Naive B cell (primary cell): ENCODE measurements around the gene COL6A2. TPM values are rescaled to one million over a fixed set of nuclear protein-coding genes. Genes with fewer than 3 reads are reported as not detected.
"Not testable (repeated sequence)": the region's sequence is repeated elsewhere in the genome, so short reads cannot be mapped to it uniquely, and the experiment has no call there.

Experiments used
- ATAC-seq, 2 donors: fragments of 150-1000 bp; cut with Tn5 transposase; 2 replicates each; pipeline ENCODE4 v1.10.0; 2021; ENCODE audit warnings: low read depth in 2 of 2, mild to moderate bottlenecking in 2 of 2, moderate library complexity in 2 of 2
- DNase-seq: peaks from one replicate; pipeline ENCODE4 v3.0.0; 2022
- H3K27ac Mint-ChIP-seq, 6 donors: one replicate each; pipeline ENCODE4 v1.8.0; 2020 to 2022; ENCODE audit warnings: mild to moderate bottlenecking in 6 of 6, mixed read lengths in 6 of 6, moderate library complexity in 5 of 6, inconsistent platforms in 2 of 6
- H3K27me3 Mint-ChIP-seq, 3 donors: one replicate each; pipeline ENCODE4 v1.8.0; 2021 to 2022; ENCODE audit warnings: mixed read lengths in 3 of 3, mild to moderate bottlenecking in 1 of 3
- H3K36me3 Mint-ChIP-seq, 2 donors: one replicate each; pipeline ENCODE4 v1.8.0; 2020 to 2022; ENCODE audit warnings: mixed read lengths in 2 of 2, inconsistent platforms in 1 of 2, mild to moderate bottlenecking in 1 of 2
- H3K4me1 Mint-ChIP-seq, 3 donors: one replicate each; pipeline ENCODE4 v1.8.0; 2020 to 2022; ENCODE audit warnings: mixed read lengths in 3 of 3, inconsistent platforms in 1 of 3, mild to moderate bottlenecking in 1 of 3, moderate library complexity in 1 of 3
- H3K4me3 Mint-ChIP-seq, 8 donors: one replicate each; pipeline ENCODE4 v1.8.0; 2020 to 2022; ENCODE audit warnings: mild to moderate bottlenecking in 8 of 8, mixed read lengths in 8 of 8, moderate library complexity in 8 of 8, inconsistent platforms in 2 of 8
- H3K9me3 Mint-ChIP-seq, 7 donors: one replicate each; pipeline ENCODE4 v1.8.0; 2020 to 2022; ENCODE audit warnings: mixed read lengths in 7 of 7, mild to moderate bottlenecking in 5 of 7, inconsistent platforms in 2 of 7, moderate library complexity in 1 of 7
- polyA plus RNA-seq, 6 donors: library from polyadenylated mRNA; unstranded; fragments of 300-500 nt; fragmentation: Illumina TruSeq; gene quantifications; one replicate each; pipeline ENCODE4 v1.2.3, GENCODE V29; 2021; ENCODE audit warnings: low read depth in 6 of 6

COL6A2 gene
- polyA plus RNA-seq, 6 donors from 2014 or later = 0.16 to 0.56 (median 0.17) TPM; not detected in 2

DNA sequence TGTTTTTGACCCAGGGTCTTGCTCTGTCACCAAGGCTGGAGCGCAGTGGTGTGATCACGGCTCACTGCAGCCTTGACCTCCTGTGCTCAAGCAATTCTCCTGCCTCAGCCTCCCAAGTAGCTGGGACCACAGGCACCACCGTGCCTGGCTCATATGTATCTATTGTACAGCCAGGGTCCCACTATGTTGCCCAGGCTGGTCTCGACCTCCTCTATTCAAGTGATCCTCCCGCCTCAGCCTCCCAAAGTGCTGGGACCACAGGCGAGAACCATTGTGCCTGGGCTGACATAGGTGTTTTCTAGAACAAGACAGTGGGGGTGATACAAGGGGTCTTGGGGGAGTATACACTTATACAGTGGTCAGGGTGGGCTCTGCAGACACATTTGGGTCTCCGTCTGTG, 40.0 kb downstream of the COL6A2 start:
- DNase-seq (no peak), ATAC-seq (no peak)
- Mint-ChIP-seq H3K4me3 (no peak overlapping the region), H3K36me3 (no peaks in the 10 kb centered on the region), H3K4me1 (no peaks in the 10 kb centered on the region), H3K27me3 (peaks cover 0 to 27% (median 3%) of the 10 kb centered on the region in 3 donors), H3K27ac (peak overlapping the region in 1 of 6 donors; percentile 47), H3K9me3 (no peaks in the 10 kb centered on the region)

DNA sequence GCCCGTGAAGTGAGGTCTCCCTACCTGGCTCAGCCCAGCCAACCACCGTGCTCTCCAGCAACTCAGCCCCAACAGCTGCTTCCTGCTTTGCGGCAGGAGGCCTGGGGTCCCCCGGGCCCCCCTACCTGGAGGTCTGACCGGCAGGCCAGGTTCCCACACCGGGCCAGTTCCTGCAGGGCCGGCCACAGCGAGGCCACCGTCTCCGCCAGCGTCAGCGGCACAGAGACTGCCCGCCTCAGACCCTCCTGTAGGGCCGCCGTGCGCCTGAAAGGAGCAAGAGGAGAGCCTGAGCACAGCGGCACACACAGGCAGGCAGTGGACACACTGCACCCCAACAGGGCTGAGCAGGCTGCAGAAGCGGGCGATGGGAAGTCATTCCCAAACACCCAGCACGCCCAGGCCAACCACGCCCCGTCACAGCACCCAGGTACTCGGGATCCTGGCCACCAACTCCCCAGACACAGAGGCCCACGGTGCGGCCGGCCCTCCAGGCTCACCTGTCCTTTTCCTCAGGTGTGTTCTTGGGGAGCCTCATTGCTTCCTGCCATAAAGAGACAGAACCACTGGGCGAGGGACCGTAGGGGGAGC, 40.6 kb downstream of the COL6A2 start:
- no peak for ATAC-seq
- Mint-ChIP-seq H3K9me3 (no peaks in the 10 kb centered on the region), H3K4me1 (peaks cover 0 to 1% (median 1%) of the 10 kb centered on the region in 3 donors), H3K4me3 (no peak overlapping the region), H3K36me3 (no peaks in the 10 kb centered on the region), H3K27ac (no peak overlapping the region), H3K27me3 (peaks cover 0 to 27% (median 3%) of the 10 kb centered on the region in 3 donors)
- DNase-seq = no peak

DNA sequence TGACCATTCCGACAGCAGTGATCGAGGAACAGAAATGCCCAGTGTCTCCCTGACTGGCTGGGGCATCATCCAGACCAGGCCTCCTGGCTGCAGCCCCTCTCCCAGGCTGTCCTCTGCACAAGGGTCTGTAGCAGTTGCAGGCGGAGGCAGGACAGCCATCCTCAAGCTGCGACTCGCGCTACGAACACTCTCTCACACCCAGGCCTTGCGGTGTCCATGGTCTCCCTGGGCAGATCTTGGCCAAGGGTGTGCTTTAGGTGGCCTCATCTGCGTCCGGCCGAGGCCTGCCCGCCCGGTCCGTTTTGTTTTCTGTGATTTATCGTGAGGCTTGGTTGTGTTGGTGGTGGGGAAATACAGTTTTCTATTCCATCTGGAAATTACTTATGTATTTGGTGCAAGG, 41.8 kb downstream of the COL6A2 start:
- DNase-seq = no peak
- no peaks in the 10 kb centered on the region for H3K36me3 Mint-ChIP-seq

DNA sequence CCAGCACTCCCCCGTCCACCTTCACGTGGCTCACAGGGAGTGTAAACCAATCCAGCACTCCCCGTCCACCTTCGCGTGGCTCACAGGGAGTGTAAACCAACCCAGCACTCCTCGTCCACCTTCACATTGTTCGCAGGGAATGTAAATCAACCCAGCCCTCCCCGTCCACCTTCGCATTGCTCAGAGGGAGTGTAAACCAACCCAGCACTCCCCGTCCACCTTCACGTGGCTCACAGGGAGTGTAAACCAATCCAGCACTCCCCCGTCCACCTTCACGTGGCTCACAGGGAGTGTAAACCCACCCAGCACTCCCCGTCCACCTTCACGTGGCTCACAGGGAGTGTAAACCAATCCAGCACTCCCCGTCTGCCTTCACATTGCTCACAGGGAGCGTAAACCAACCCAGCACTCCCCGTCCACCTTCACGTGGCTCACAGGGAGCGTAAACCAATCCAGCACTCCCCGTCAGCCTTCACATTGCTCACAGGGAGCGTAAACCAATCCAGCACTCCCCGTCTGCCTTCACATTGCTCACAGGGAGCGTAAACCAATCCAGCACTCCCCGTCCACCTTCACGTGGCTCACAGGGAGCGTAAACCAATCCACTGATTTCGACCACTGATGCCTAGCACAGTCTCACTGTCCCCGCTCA, 42.6 kb downstream of the COL6A2 start:
- not testable (repeated sequence) for H3K9me3 Mint-ChIP-seq, ATAC-seq, DNase-seq, H3K36me3 Mint-ChIP-seq
- Mint-ChIP-seq H3K4me1 (peaks cover 11 to 12% (median 12%) of the 10 kb centered on the region in 3 donors), H3K27ac (peak overlapping the region in 2 of 6 donors; percentile 63 to 70), H3K4me3 (peak overlapping the region in 1 of 8 donors; percentile 22), H3K27me3 (peaks cover 0 to 20% (median 3%) of the 10 kb centered on the region in 3 donors)

More for the DNA sequence above, 41.8 kb downstream of the COL6A2 start:
- Mint-ChIP-seq H3K27ac (peak overlapping the region in 1 of 6 donors; percentile 54), H3K9me3 (no peaks in the 10 kb centered on the region), H3K27me3 (peaks cover 0 to 27% (median 3%) of the 10 kb centered on the region in 3 donors), H3K4me1 (peaks cover 9 to 11% (median 10%) of the 10 kb centered on the region in 3 donors), H3K4me3 (no peak overlapping the region)
- no peak for ATAC-seq

DNA sequence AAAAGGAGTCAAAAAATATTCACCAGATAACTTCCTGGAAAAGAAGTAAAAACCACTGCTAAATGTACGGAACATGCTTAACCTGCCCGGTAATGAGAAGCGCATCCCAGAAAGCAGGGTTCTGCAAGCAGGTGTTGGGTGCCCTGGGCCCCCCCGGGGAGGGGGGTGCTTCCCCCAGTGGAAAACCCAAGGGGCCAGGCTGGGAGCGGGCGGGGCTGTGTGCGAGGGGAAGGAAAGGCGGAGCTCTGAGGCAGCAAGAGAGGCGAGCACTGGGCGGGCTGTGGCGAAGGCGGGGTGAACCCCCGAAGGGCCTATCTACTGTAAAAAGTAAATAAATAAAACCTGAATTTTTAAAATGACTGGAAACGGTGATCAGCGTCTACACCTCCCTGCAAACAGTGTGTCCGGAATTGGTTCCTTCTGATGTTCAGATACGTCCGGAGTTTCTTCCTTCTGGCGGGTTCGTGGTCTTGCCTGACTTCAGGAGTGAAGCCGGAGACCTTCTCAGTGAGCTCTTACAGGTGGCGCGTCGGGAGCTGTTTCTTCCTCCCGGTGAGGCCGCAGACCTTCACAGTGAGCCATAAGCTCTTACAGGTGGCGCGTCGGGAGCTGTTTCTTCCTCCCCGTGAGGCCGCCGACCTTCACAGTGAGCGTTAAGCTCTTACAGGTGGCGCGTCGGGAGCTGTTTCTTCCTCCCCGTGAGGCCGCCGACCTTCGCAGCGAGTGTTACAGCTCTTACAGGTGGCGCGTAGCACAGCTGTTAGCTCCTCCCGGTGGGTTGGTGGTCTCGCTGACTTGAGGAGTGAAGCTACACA, 44.1 kb downstream of the COL6A2 start:
- no peak for ATAC-seq
- H3K4me1 Mint-ChIP-seq = peaks cover 11 to 12% (median 12%) of the 10 kb centered on the region in 3 donors
- DNase-seq = no peak
- H3K27ac Mint-ChIP-seq = peak overlapping the region in 1 of 6 donors; percentile 64
- H3K36me3 Mint-ChIP-seq = no peaks in the 10 kb centered on the region
- no peak overlapping the region for H3K4me3 Mint-ChIP-seq
- H3K27me3 Mint-ChIP-seq = peaks cover 0 to 14% (median 3%) of the 10 kb centered on the region in 3 donors
- no peaks in the 10 kb centered on the region for H3K9me3 Mint-ChIP-seq

DNA sequence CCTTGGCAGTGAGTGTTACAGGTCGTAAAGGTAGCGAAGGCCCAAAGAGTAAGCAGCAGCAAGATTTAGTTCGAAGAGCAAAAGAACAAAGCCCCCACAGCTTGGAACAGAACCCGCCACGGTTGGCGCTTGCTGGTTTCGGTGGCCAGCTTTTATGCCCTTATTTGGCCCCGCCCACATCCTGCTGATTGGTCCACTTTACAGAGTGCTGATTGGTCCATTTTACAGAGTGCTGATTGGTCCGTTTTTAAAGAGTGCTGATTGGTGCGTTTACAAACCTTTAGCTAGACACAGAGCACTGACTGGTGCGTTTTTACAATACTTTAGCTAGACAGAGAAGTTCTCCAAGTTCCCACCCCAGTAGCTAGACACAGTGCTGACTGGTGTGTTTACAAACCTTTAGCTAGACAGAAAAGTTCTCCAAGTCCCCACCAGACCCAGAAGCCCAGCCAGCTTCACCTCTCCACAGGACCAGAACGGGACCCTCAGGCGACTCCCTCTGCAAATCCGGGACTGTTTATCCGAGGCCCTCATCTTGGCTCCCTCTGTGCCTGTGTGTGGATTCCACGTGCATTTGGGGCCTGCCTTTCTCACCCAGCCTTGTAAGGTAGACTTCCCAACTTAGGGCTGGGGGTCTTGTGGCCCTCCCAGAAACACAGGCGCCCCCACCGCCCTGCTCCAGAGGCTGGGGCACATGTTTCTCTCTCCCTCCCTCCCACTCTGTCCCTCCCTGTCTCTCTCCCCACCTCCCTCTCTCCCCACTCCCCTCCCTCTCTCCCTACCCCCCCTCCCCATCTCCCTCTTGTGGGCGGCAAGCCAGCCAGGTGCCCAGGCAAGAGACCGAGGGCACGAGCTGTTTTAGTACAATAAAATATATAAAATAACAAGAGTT, 44.9 kb downstream of the COL6A2 start:
- peak overlapping the region in 3 of 8 donors; percentile 9 to 81 (median 20) for H3K4me3 Mint-ChIP-seq

DNA sequence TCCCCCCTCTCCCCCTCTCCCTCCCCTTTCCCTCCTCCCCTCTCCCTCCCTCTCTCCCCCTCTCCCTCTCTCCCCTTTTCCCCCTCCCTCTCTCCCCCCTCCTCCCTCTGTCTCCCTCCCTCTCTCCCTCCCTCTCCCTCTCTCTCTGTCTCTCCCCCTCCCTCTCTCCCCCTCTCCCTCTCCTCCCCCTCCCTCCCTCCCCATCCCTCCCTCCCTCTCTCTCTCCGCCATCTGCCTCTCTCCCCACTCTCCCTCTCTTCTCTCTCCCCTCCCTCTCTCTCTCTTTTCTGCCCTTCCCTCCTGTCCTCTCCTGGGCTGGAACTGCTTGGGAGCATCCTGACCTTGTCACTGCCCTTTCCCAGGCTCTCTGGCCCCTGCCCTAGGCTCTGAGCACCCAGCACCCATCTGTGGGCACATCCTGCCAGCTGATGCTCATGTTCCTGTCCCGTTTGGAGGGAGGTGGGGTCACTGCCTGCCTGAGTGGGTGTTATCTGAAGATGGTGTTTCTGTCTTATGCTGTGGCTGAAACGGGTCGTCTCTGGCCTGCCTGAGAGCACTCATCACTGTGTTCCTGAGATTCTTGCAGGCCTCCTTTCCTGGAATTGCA, 46.7 kb downstream of the COL6A2 start:
- Mint-ChIP-seq H3K27me3 (peaks cover 0 to 5% (median 3%) of the 10 kb centered on the region in 3 donors), H3K9me3 (no peaks in the 10 kb centered on the region), H3K36me3 (no peaks in the 10 kb centered on the region), H3K27ac (peak overlapping the region in 4 of 6 donors; percentile 11 to 98 (median 68)), H3K4me3 (peak overlapping the region in 2 of 8 donors; percentile 32 to 81), H3K4me1 (peaks cover 11 to 12% (median 12%) of the 10 kb centered on the region in 3 donors)
- no peak for DNase-seq
- no peak for ATAC-seq

More for the DNA sequence above, 44.9 kb downstream of the COL6A2 start:
- no peaks in the 10 kb centered on the region for H3K9me3 Mint-ChIP-seq
- peak overlapping the region in 2 of 6 donors; percentile 70 to 76 for H3K27ac Mint-ChIP-seq
- ATAC-seq (no peak), DNase-seq (no peak)
- peaks cover 0 to 8% (median 3%) of the 10 kb centered on the region in 3 donors for H3K27me3 Mint-ChIP-seq
- H3K4me1 Mint-ChIP-seq = peaks cover 11 to 12% (median 12%) of the 10 kb centered on the region in 3 donors
- no peaks in the 10 kb centered on the region for H3K36me3 Mint-ChIP-seq

DNA sequence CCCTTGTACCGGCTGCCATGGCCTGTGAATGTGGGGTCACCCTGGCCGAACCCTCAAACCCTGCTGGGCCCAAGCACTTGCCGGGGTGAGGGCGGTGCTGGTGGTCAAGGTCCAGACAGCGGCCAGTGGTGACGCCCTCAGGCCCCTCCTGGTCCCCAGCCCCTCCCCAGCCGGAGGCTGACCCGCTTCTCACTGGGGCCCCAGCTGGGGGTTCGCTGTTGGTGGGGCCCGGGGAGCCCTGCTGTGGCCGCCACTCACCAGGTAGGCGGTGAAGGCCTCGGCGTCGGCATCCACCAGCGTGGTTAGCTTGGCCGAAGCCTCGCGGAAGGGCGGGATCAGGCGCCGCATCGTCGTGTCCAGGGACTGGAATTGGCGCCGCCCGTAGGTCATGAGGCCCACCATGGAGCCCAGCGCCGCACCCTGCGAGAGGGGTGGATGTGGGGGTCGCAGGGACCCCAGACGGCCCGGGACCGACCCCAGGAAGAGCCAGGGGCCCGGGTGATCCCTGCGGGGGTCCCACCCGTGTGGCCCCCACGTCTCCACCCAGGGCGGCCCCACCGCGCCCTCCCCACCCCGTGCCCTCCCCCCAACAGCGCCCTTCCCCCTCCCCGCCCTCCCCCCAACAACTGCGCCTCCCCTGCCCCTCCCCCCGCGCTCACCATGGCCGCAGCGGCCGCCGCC, 47.4 kb downstream of the COL6A2 start:
- Mint-ChIP-seq H3K36me3 (no peaks in the 10 kb centered on the region), H3K4me3 (no peak overlapping the region), H3K4me1 (peaks cover 11 to 12% (median 12%) of the 10 kb centered on the region in 3 donors), H3K9me3 (no peaks in the 10 kb centered on the region), H3K27me3 (peaks cover 0 to 3% (median 2%) of the 10 kb centered on the region in 3 donors), H3K27ac (peak overlapping the region in 1 of 6 donors; percentile 76)
- DNase-seq (no peak), ATAC-seq (no peak)

DNA sequence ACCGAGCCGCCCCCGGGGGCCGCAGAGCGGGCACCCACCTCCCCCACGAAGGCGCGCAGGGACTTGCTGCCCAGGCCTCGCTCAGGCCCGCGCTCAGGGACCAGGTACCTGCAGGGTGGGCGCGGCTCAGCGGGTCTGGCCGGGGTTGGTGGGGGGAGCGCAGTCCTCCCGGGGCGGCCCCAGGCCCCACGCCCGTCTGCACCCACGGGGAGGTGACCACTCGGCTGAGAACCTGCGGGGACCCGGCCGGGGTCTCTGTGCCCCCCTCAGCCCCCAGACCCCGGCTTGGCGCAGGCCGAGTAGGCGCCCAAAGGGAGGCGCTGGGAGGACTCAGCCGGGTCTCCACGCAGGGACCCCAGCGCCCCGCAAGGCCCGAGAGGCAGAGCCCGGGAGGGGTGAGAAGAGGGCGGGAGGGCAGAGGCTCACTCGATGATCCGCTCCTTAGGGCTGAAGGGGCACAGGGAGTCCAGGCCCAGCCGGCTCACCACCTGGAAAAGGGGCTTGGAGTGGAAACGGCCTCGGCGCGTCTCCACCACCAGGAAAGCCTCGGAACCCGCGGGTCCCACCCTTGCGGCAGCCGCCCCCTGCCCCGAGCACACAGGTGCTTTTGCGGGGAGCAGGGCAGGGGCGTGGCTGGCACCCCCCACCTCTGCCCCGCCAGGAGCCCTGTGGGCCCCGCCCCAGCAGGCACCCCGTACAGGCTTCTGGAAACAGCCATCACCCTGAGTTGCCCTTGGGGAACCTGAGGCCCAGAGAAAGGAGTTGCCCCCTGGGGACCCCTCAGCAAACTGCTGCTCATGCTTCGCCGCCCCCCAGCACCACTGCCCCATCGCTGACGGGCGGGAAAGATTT, 48.2 kb downstream of the COL6A2 start:
- no peak overlapping the region for H3K27ac Mint-ChIP-seq
- ATAC-seq = no peak
- H3K4me3 Mint-ChIP-seq = no peak overlapping the region
- H3K9me3 Mint-ChIP-seq = no peaks in the 10 kb centered on the region
- no peaks in the 10 kb centered on the region for H3K36me3 Mint-ChIP-seq
- peaks cover 11 to 12% (median 12%) of the 10 kb centered on the region in 3 donors for H3K4me1 Mint-ChIP-seq
- DNase-seq = no peak
- H3K27me3 Mint-ChIP-seq = no peaks in the 10 kb centered on the region

DNA sequence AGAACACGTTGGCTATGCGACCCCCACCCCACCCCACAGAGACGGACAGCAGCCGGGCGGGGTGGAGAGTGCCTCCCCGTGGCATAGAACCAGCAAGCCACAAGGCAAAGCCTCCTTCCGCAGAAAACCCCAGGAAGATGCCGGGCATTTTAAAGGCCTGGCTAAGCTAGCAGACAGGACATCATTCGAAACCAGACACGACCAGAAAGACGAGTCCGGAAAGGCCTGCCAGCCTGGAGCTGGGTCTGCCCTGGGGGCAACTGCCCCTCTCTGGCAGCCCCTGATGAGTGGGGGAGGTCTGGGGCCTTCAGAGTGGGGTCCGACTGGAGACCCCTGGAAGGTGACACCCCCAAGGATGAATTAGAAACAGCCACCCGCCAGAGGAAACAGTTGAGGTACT, 48.9 kb downstream of the COL6A2 start:
- no peak overlapping the region for H3K27ac Mint-ChIP-seq
- no peaks in the 10 kb centered on the region for H3K27me3 Mint-ChIP-seq
- DNase-seq = no peak
- no peak overlapping the region for H3K4me3 Mint-ChIP-seq
- H3K9me3 Mint-ChIP-seq = no peaks in the 10 kb centered on the region
- H3K36me3 Mint-ChIP-seq = no peaks in the 10 kb centered on the region
- H3K4me1 Mint-ChIP-seq = peaks cover 11 to 12% (median 12%) of the 10 kb centered on the region in 3 donors
- ATAC-seq = no peak

DNA sequence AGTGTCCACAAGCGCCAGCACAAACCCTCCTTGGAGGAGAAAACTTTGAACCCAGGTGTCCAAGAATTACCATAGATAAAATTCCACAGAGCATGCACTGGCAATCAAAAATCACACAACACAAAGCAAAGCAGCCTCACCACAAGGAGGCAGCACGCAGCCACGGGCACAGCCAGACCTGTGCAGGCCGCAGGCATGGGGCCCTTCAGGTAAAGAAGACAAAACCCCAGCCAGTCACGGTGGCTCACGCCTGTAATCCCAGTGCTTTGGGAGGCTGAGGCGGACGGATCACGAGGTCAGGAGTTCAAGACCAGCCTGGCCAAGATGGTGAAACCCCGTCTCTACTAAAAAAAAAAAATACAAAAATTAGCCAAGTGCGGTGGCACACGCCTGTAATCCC, 49.5 kb downstream of the COL6A2 start:
- DNase-seq, ATAC-seq, H3K27ac Mint-ChIP-seq, H3K36me3 Mint-ChIP-seq, H3K4me3 Mint-ChIP-seq, H3K9me3 Mint-ChIP-seq, H3K27me3 Mint-ChIP-seq: not testable (repeated sequence)
- H3K4me1 Mint-ChIP-seq = peaks cover 11 to 12% (median 12%) of the 10 kb centered on the region in 3 donors
